Measurements from ENCODE around the gene ASAP3. TPM values are rescaled to one million over a fixed set of nuclear protein-coding genes. Genes with fewer than 3 reads are reported as not detected.

Gene ASAP3
- total RNA-seq: 10 to 100 TPM; 21.3 to 37.7 (median 31.0) TPM

GRCh38 chr1:23483321-23484252 is at the start of gene ASAP3:
Gene ASAP3 (minus strand): TSS chr1:23484179. CDS start chr1:23484133, 46 bp downstream.
- peak; percentile 0 for ATAC-seq

GRCh38 chr1:23533246-23534023 is 49.5 kb upstream of the ASAP3 start:
- peaks cover 25% of the 10 kb centered on the region for H3K27me3 ChIP-seq
- no peaks in the 10 kb centered on the region for H3K9me3 ChIP-seq
- 85 to 89% methylated on average over 4 to 5 of the region's 6 CpGs for WGBS, 2 donors (ENCODE audit: low coverage in 1 of 2)
- peaks cover 7 to 28% (median 19%) of the 10 kb centered on the region in 3 donors for H3K4me1 ChIP-seq
- no peak for TF ChIP-seq EP300 (IDR thresholded peaks at IDR 0.05)
- no peak for TF ChIP-seq CTCF (IDR thresholded peaks at IDR 0.05)
- TF ChIP-seq POLR2AphosphoS5 (IDR thresholded peaks at IDR 0.05): no peak
- TF ChIP-seq POLR2A (IDR thresholded peaks at IDR 0.05): no peak
- no peak for ATAC-seq
- H3K27ac ChIP-seq: no peak overlapping the region
- no peak overlapping the region for H3K4me3 ChIP-seq
- no peaks in the 10 kb centered on the region for H3K36me3 ChIP-seq

More at GRCh38 chr1:23483321-23484252, at the start of gene ASAP3:
- Histone ChIP-seq H3K9me3 (no peaks in the 10 kb centered on the region), H3K36me3 (no peaks in the 10 kb centered on the region), H3K4me1 (peaks cover 0 to 60% (median 24%) of the 10 kb centered on the region in 3 donors), H3K27ac (peak within 1 kb of the TSS; percentile 82 to 97 (median 96)), H3K4me3 (peak within 1 kb of the TSS; percentile 82 to 95), H3K27me3 (no peaks in the 10 kb centered on the region)
- peak; percentile 62 to 66 for TF ChIP-seq POLR2A (IDR thresholded peaks at IDR 0.05)
- peak in 3 of 4 experiments; percentile 18 to 50 (median 30) for TF ChIP-seq CTCF (IDR thresholded peaks at IDR 0.05)
- TF ChIP-seq EP300 (IDR thresholded peaks at IDR 0.05): no peak
- WGBS, 2 donors (ENCODE audit: low coverage in 1 of 2): 0% methylated on average over 10 to 20 of the region's 84 CpGs

- Histone ChIP-seq H3K27me3 (peaks cover 42% of the 10 kb centered on the region), H3K4me3 (peak overlapping the region in 1 of 2 donors; percentile 57), H3K27ac (peak overlapping the region in 3 of 4 donors; percentile 24 to 67 (median 54)), H3K4me1 (peaks cover 7 to 39% (median 27%) of the 10 kb centered on the region in 3 donors), H3K36me3 (no peaks in the 10 kb centered on the region), H3K9me3 (no peaks in the 10 kb centered on the region)
- no peak for ATAC-seq
- WGBS, 2 donors (ENCODE audit: low coverage in 1 of 2): 0 to 22% methylated on average over 1 to 5 of the region's 5 CpGs
- TF ChIP-seq POLR2A (IDR thresholded peaks at IDR 0.05) (no peak), CTCF (IDR thresholded peaks at IDR 0.05) (peak in 1 of 4 experiments; percentile 22)
Measured at GRCh38 chr1:23531562-23532094, 47.6 kb upstream of the ASAP3 start.

GRCh38 chr1:23530747-23531561 is 47.0 kb upstream of the ASAP3 start, which contains the start of gene E2F2:
Gene E2F2 (minus strand): TSS chr1:23531233. CDS start chr1:23530793, 440 bp downstream.
- H3K36me3 ChIP-seq: no peaks in the 10 kb centered on the region
- peaks cover 49% of the 10 kb centered on the region for H3K27me3 ChIP-seq
- TF ChIP-seq POLR2AphosphoS5 (IDR thresholded peaks at IDR 0.05): no peak
- TF ChIP-seq POLR2A (IDR thresholded peaks at IDR 0.05): no peak
- peak in 1 of 4 experiments; percentile 18 for TF ChIP-seq CTCF (IDR thresholded peaks at IDR 0.05)
- TF ChIP-seq EP300 (IDR thresholded peaks at IDR 0.05): no peak
- H3K4me1 ChIP-seq: peaks cover 7 to 39% (median 27%) of the 10 kb centered on the region in 3 donors
- ATAC-seq: peak; percentile 93
- H3K9me3 ChIP-seq: no peaks in the 10 kb centered on the region
- H3K4me3 ChIP-seq: peak within 1 kb of the TSS; percentile 28 to 57
- H3K27ac ChIP-seq: peak within 1 kb of the TSS in 3 of 4 donors; percentile 24 to 67 (median 54)
- 0% methylated on average over 2 to 6 of the region's 85 CpGs for WGBS, 2 donors (ENCODE audit: low coverage in 1 of 2)

Measured in gastroesophageal sphincter (tissue), 4 donors.